CD4-positive, CD25-positive, alpha-beta regulatory T cell (primary cell): Measurements from ENCODE around the gene IDUA. TPM values are rescaled to one million over a fixed set of nuclear protein-coding genes. Genes with fewer than 3 reads are reported as not detected.

Experiments used
- ATAC-seq, 2 donors: fragments of 150-1000 bp; cut with Tn5 transposase; one replicate each; pipeline ENCODE4 v1.10.0; 2021; ENCODE audit warnings: low read depth in 2 of 2, moderate number of reproducible peaks in 2 of 2, moderate library complexity in 1 of 2
- DNase-seq, 3 donors: peaks; one replicate each; pipeline versions ENCODE4 v3.0.0 to v3.0.0-alpha.2; 2012 to 2022; ENCODE audit warnings: mixed read lengths in 1 of 3
- H3K27ac ChIP-seq: one replicate; pipeline ENCODE4 v1.7.0; 2013; ENCODE audit warnings: mild to moderate bottlenecking, low read length; ENCODE audit not compliant: insufficient read depth, poor library complexity, severe bottlenecking
- H3K27me3 ChIP-seq: one replicate; pipeline ENCODE4 v1.7.0; 2013; ENCODE audit warnings: low read length; ENCODE audit not compliant: control insufficient read depth, insufficient read depth
- H3K36me3 ChIP-seq: one replicate; pipeline ENCODE4 v1.7.0; 2013; ENCODE audit warnings: mild to moderate bottlenecking, low read length, moderate library complexity; ENCODE audit not compliant: control insufficient read depth, insufficient read depth
- H3K4me1 ChIP-seq: 2 replicates; pipeline ENCODE4 v1.7.0; 2013; ENCODE audit warnings: mild to moderate bottlenecking, low read length; ENCODE audit not compliant: insufficient read depth, control insufficient read depth, poor library complexity, severe bottlenecking
- H3K4me3 ChIP-seq: one replicate; pipeline ENCODE4 v1.7.0; 2013; ENCODE audit warnings: low read depth, mild to moderate bottlenecking, low read length, moderate library complexity
- H3K9me3 ChIP-seq, 2 experiments: 1 replicate in 1 of 2; 2 replicates in 1 of 2; pipeline ENCODE4 v1.7.0; 2013; ENCODE audit warnings: low read length in 2 of 2, mild to moderate bottlenecking in 1 of 2, moderate library complexity in 1 of 2; ENCODE audit not compliant: control insufficient read depth in 2 of 2
- H3K27ac Mint-ChIP-seq, 3 donors: one replicate each; pipeline ENCODE4 v1.8.0; 2020 to 2022; ENCODE audit warnings: mild to moderate bottlenecking in 3 of 3, mixed read lengths in 3 of 3, moderate library complexity in 2 of 3
- H3K27me3 Mint-ChIP-seq: one replicate; pipeline ENCODE4 v1.8.0; 2022; ENCODE audit warnings: mild to moderate bottlenecking, mixed read lengths
- H3K36me3 Mint-ChIP-seq: one replicate; pipeline ENCODE4 v1.8.0; 2020; ENCODE audit warnings: mixed read lengths
- H3K4me1 Mint-ChIP-seq, 4 donors: one replicate each; pipeline ENCODE4 v1.8.0; 2020 to 2022; ENCODE audit warnings: mixed read lengths in 4 of 4, mild to moderate bottlenecking in 1 of 4
- H3K4me3 Mint-ChIP-seq, 4 donors: one replicate each; pipeline ENCODE4 v1.8.0; 2020 to 2022; ENCODE audit warnings: mild to moderate bottlenecking in 4 of 4, mixed read lengths in 4 of 4, moderate library complexity in 3 of 4
- H3K9me3 Mint-ChIP-seq, 7 donors: one replicate each; pipeline ENCODE4 v1.8.0; 2020 to 2022; ENCODE audit warnings: mixed read lengths in 7 of 7, mild to moderate bottlenecking in 3 of 7, moderate library complexity in 2 of 7
- polyA plus RNA-seq, 4 donors: library from polyadenylated mRNA; unstranded; fragments of 300-500 nt; fragmentation: Illumina TruSeq; gene quantifications; one replicate each; pipeline ENCODE4 v1.2.3, GENCODE V29; 2021
- total RNA-seq: library from RNA; stranded (reverse); gene quantifications from one replicate; pipeline ENCODE4 v1.2.3, GENCODE V29; 2022

Gene IDUA
- total and polyA plus RNA-seq, 5 donors from 2014 or later = 7.5 to 55.5 (median 8.9) TPM

- Mint-ChIP-seq H3K4me1 (peaks cover 0 to 2% (median 0%) of the 10 kb centered on the region in 4 donors), H3K27me3 (no peaks in the 10 kb centered on the region), H3K27ac (no peak overlapping the region), H3K9me3 (no peaks in the 10 kb centered on the region), H3K4me3 (no peak overlapping the region), H3K36me3 (no peaks in the 10 kb centered on the region)
- ATAC-seq = no peak
- H3K27ac ChIP-seq = no peak overlapping the region
- peaks cover 3% of the 10 kb centered on the region for H3K4me1 ChIP-seq
- H3K36me3 ChIP-seq = peaks cover under 1% of the 10 kb centered on the region
- H3K9me3 ChIP-seq = no peaks in the 10 kb centered on the region
- H3K27me3 ChIP-seq = no peaks in the 10 kb centered on the region
- no peak for DNase-seq
- H3K4me3 ChIP-seq = no peak overlapping the region
These were observed 33.1 kb downstream of the IDUA start for GRCh38 chr4:1019729-1020470.

- no peak overlapping the region for H3K27ac ChIP-seq
- Mint-ChIP-seq H3K27ac (peak overlapping the region in 1 of 3 donors; percentile 69), H3K9me3 (no peaks in the 10 kb centered on the region), H3K4me1 (peaks cover 0 to 12% (median 2%) of the 10 kb centered on the region in 4 donors), H3K27me3 (no peaks in the 10 kb centered on the region), H3K4me3 (no peak overlapping the region), H3K36me3 (peaks cover 3% of the 10 kb centered on the region)
- DNase-seq (no peak), ATAC-seq (no peak)
- no peaks in the 10 kb centered on the region for H3K9me3 ChIP-seq
- H3K4me1 ChIP-seq = peaks cover 3% of the 10 kb centered on the region
- peaks cover 2% of the 10 kb centered on the region for H3K36me3 ChIP-seq
- no peak overlapping the region for H3K4me3 ChIP-seq
- no peaks in the 10 kb centered on the region for H3K27me3 ChIP-seq
These were observed 34.7 kb downstream of the IDUA start for GRCh38 chr4:1021386-1022050.

- Histone ChIP-seq H3K27ac (no peak overlapping the region), H3K36me3 (peaks cover 2% of the 10 kb centered on the region), H3K27me3 (no peaks in the 10 kb centered on the region), H3K4me3 (no peak overlapping the region), H3K9me3 (no peaks in the 10 kb centered on the region), H3K4me1 (peaks cover 3% of the 10 kb centered on the region)
- Mint-ChIP-seq H3K27me3 (no peaks in the 10 kb centered on the region), H3K9me3 (no peaks in the 10 kb centered on the region), H3K27ac (peak overlapping the region in 1 of 3 donors; percentile 69), H3K4me3 (no peak overlapping the region), H3K4me1 (peaks cover 0 to 12% (median 2%) of the 10 kb centered on the region in 4 donors), H3K36me3 (peaks cover 3% of the 10 kb centered on the region)
- ATAC-seq = no peak
- no peak for DNase-seq
These were observed 35.4 kb downstream of the IDUA start for GRCh38 chr4:1022051-1022738.

- Histone ChIP-seq H3K4me1 (peaks cover 3% of the 10 kb centered on the region), H3K27ac (no peak overlapping the region), H3K27me3 (no peaks in the 10 kb centered on the region), H3K9me3 (no peaks in the 10 kb centered on the region), H3K4me3 (no peak overlapping the region), H3K36me3 (peaks cover 2% of the 10 kb centered on the region)
- ATAC-seq (no peak), DNase-seq (no peak)
- no peaks in the 10 kb centered on the region for H3K9me3 Mint-ChIP-seq
- peaks cover 3% of the 10 kb centered on the region for H3K36me3 Mint-ChIP-seq
- H3K4me3 Mint-ChIP-seq = no peak overlapping the region
- no peak overlapping the region for H3K27ac Mint-ChIP-seq
- no peaks in the 10 kb centered on the region for H3K27me3 Mint-ChIP-seq
- peaks cover 0 to 12% (median 2%) of the 10 kb centered on the region in 4 donors for H3K4me1 Mint-ChIP-seq
These were observed 35.9 kb downstream of the IDUA start for GRCh38 chr4:1022739-1023066.

- peaks cover 3% of the 10 kb centered on the region for H3K36me3 Mint-ChIP-seq
- no peak overlapping the region for H3K4me3 Mint-ChIP-seq
- no peaks in the 10 kb centered on the region for H3K9me3 ChIP-seq
- H3K4me3 ChIP-seq = no peak overlapping the region
- no peaks in the 10 kb centered on the region for H3K9me3 Mint-ChIP-seq
- peaks cover 2% of the 10 kb centered on the region for H3K36me3 ChIP-seq
- no peaks in the 10 kb centered on the region for H3K27me3 Mint-ChIP-seq
- peaks cover 3% of the 10 kb centered on the region for H3K4me1 ChIP-seq
- DNase-seq (no peak), ATAC-seq (no peak)
- no peak overlapping the region for H3K27ac Mint-ChIP-seq
- H3K27ac ChIP-seq = no peak overlapping the region
- H3K4me1 Mint-ChIP-seq = peaks cover 0 to 12% (median 2%) of the 10 kb centered on the region in 4 donors
- no peaks in the 10 kb centered on the region for H3K27me3 ChIP-seq
These were observed 36.3 kb downstream of the IDUA start for GRCh38 chr4:1023075-1023640.

- peaks cover 0 to 12% (median 2%) of the 10 kb centered on the region in 4 donors for H3K4me1 Mint-ChIP-seq
- Histone ChIP-seq H3K36me3 (peaks cover 2% of the 10 kb centered on the region), H3K4me3 (no peak overlapping the region), H3K27ac (no peak overlapping the region), H3K4me1 (peaks cover 3% of the 10 kb centered on the region), H3K9me3 (no peaks in the 10 kb centered on the region), H3K27me3 (no peaks in the 10 kb centered on the region)
- no peaks in the 10 kb centered on the region for H3K27me3 Mint-ChIP-seq
- H3K4me3 Mint-ChIP-seq = no peak overlapping the region
- ATAC-seq (no peak), DNase-seq (no peak)
- H3K27ac Mint-ChIP-seq = no peak overlapping the region
- peaks cover 3% of the 10 kb centered on the region for H3K36me3 Mint-ChIP-seq
- no peaks in the 10 kb centered on the region for H3K9me3 Mint-ChIP-seq
These were observed 37.3 kb downstream of the IDUA start for GRCh38 chr4:1023895-1024740.

GRCh38 chr4:1024882-1025545 lies 38.2 kb downstream of the IDUA start:
- Histone ChIP-seq H3K36me3 (peaks cover 2% of the 10 kb centered on the region), H3K27ac (no peak overlapping the region), H3K27me3 (no peaks in the 10 kb centered on the region), H3K4me1 (peaks cover 3% of the 10 kb centered on the region), H3K4me3 (no peak overlapping the region), H3K9me3 (no peaks in the 10 kb centered on the region)
- Mint-ChIP-seq H3K36me3 (peaks cover 3% of the 10 kb centered on the region), H3K9me3 (no peaks in the 10 kb centered on the region), H3K4me3 (peak overlapping the region in 1 of 4 donors; percentile 57), H3K27ac (no peak overlapping the region), H3K27me3 (no peaks in the 10 kb centered on the region), H3K4me1 (peaks cover 0 to 12% (median 2%) of the 10 kb centered on the region in 4 donors)
- no peak for DNase-seq
- ATAC-seq = no peak
